Mesodermal cell (in vitro differentiated cells): ENCODE data around the gene C2CD4A. TPM values are rescaled to one million over a fixed set of nuclear protein-coding genes. Genes with fewer than 3 reads are reported as not detected.

ENCODE experiments used
- H3K27ac ChIP-seq: 2 replicates; pipeline ENCODE4 v1.7.0; 2013; ENCODE audit warnings: mild to moderate bottlenecking, low read depth, low read length, moderate library complexity; ENCODE audit not compliant: severe bottlenecking
- H3K36me3 ChIP-seq: 2 replicates; pipeline ENCODE4 v1.7.1; 2013; ENCODE audit warnings: mild to moderate bottlenecking, low read length, moderate library complexity; ENCODE audit not compliant: control insufficient read depth, insufficient read depth
- H3K4me1 ChIP-seq: one replicate; pipeline ENCODE4 v1.7.1; 2013; ENCODE audit warnings: mild to moderate bottlenecking, low read length; ENCODE audit not compliant: insufficient read depth, control insufficient read depth, poor library complexity, severe bottlenecking
- H3K4me3 ChIP-seq: 2 replicates; pipeline ENCODE4 v1.7.0; 2013; ENCODE audit warnings: low read length, control low read depth, mild to moderate bottlenecking; ENCODE audit not compliant: insufficient read depth, poor library complexity, severe bottlenecking; ENCODE audit errors: extremely low read depth
- H3K9me3 ChIP-seq: 2 replicates; pipeline ENCODE4 v1.7.1; 2013; ENCODE audit warnings: mild to moderate bottlenecking, low read length, moderate library complexity; ENCODE audit not compliant: control insufficient read depth
- WGBS, 2 experiments: methylation state at CpG; one replicate each; pipeline ENCODE4 v1.1.5; 2013; ENCODE audit warnings: missing lambda C conversion rate in 2 of 2; ENCODE audit not compliant: insufficient coverage in 2 of 2; 5-methylcytosine and 5-hydroxymethylcytosine counted together
- polyA plus RNA-seq, 2 experiments: library from polyadenylated mRNA; stranded (reverse); fragments of 50-300 nt; gene quantifications; one replicate each; pipeline ENCODE4 v1.2.3, GENCODE V29; 2013

C2CD4A gene
- polyA plus RNA-seq (2013, experiment 1 of 2), result not detected
- not detected for polyA plus RNA-seq (2013, experiment 2 of 2)

DNA sequence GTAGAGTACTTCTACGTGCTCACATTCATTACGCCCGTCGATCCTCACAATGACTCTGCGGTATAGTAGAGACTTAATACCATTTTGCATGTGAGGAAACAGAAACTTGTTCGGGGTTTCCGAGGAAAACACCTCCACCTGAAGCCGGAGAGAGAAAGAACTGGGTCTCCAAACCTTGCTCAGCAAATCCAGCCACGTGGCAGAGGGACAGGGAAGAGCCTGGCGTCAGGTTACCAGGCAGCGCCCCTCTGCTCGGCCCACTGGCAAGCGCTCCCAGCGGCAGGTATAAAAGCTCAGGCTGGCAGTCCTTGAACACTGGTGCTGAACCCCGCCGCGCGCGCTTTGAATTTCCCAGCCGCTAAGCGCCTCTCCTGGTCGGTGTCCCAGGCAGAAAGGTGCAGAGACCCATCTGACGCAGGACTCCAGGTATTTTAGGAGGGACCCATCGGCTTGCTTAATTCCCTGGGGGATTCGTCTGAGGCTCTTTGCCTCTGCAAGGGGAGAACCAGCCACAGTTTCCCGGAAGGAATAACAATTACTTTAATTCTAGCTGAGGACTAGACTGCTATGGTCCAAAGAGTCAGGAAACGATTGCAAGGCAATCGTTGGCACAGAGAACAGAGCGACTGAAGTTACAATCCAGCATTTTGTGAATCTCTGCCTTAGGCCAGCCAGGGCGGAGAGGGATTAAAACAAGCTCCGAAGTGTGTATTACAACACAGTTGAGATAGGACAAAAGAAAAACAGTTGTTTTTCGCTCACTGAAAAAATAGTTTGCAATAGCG lies at the start of gene C2CD4A:
C2CD4A (plus strand) TSS at position 315 of the 785 bp plus-strand sequence. CDS start 637 bp downstream, outside the sequence.
- H3K4me3 ChIP-seq, result peak within 1 kb of the TSS; percentile 21
- H3K9me3 ChIP-seq, result no peaks in the 10 kb centered on the region
- no peaks in the 10 kb centered on the region for H3K36me3 ChIP-seq
- no peak within 1 kb of the TSS for H3K27ac ChIP-seq
- no peaks in the 10 kb centered on the region for H3K4me1 ChIP-seq
- 4 to 5% methylated on average over 26 to 32 of the region's 33 CpGs for WGBS, 2 experiments

- Histone ChIP-seq H3K4me1 (no peaks in the 10 kb centered on the region), H3K36me3 (peaks cover 3% of the 10 kb centered on the region), H3K4me3 (no peak overlapping the region), H3K27ac (no peak overlapping the region), H3K9me3 (no peaks in the 10 kb centered on the region)
- WGBS, 2 experiments, result 90 to 100% methylated on average over 3 of the region's 3 CpGs
Observed at GRCh38 chr15:62020576-62021160, 46.1 kb upstream of the C2CD4A start.

DNA sequence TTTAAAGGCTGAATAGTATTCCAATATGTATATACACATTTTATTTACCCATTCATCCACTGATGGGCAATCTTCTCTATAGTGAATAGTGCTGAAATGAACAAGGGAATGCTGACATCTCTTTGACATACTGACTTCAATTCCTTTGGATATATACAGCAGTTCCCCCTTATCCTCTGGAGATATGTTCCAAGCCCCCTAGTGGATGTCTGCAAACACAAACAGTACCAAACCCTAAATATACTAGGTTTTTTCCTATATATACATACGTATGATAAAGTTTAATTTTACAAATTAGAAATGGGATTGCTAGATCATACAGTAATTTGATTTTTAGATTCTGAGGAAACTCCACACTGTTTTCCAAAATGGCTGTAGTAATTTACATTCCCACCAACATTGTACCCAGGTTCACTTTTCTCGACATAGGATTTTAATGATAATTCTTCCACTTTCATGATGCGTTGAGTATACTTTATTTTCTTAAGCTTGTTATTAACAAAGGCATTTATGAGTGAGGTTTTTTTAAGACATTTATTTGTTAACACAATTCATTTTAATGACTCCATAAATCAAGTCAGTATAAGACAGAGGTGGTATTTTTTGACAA lies 44.7 kb upstream of the C2CD4A start:
- Histone ChIP-seq H3K27ac (no peak overlapping the region), H3K4me3 (no peak overlapping the region), H3K36me3 (peaks cover 3% of the 10 kb centered on the region), H3K9me3 (no peaks in the 10 kb centered on the region), H3K4me1 (no peaks in the 10 kb centered on the region)
- no CpG with 5 or more reads among the region's 3 CpGs for WGBS, 2 experiments

DNA sequence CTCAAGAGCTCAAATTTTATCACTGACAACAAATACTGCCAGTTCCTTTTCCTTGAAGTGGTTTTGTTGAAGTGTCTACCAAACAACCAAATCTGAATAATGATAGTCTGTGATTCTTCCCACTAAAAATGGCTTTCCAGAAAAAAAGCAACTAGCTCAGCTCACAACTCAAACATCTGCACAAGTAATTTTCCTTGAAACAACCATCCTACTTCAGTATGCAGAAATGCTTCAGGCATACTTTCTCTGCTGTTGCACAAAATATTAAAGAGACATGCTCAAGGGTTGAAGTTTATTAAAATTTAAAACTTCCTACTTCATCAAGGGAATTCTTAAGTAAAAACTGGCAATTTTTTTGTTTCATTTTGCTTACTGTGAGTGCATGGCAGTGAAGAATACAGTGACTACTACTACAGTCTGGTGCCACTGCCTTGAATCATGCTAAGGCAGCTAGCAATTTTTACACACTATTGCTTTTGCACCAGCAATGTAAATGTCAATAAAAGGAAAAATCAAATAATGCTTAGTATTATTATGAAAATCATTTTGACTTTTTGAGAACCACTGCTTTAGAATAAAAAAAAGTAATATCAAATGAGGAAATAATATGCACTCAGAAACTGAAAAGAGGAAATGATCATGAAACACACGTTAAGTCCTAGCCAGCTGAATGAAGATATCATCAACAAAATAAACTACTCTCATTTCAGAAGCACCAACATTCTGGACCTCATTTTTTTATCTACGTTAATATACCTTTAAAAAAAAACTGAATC lies 40.1 kb upstream of the C2CD4A start:
- WGBS, 2 experiments, result 95 to 100% methylated on average over 1 to 2 of the region's 2 CpGs
- Histone ChIP-seq H3K36me3 (no peaks in the 10 kb centered on the region), H3K4me3 (no peak overlapping the region), H3K27ac (no peak overlapping the region), H3K9me3 (no peaks in the 10 kb centered on the region), H3K4me1 (no peaks in the 10 kb centered on the region)

DNA sequence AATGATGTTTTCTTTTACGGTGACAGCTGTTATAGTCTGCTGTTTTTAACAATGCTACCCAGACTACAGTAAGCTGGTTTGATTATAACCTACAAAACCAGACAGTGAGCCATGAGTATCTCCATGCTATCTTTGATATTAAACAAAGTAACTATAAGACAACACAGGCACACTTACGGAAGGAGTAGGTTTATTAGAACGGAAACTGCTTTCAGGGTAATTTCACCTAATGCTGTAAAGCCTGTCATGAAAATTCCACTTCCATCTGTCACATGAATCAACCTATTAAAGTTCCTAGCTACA lies 39.6 kb upstream of the C2CD4A start:
- Histone ChIP-seq H3K36me3 (no peaks in the 10 kb centered on the region), H3K4me3 (no peak overlapping the region), H3K27ac (no peak overlapping the region), H3K9me3 (no peaks in the 10 kb centered on the region), H3K4me1 (no peaks in the 10 kb centered on the region)
- 93% methylated on average over 2 of the region's 3 CpGs; no CpG with 5 or more reads in 1 of the 2 experiments for WGBS, 2 experiments

DNA sequence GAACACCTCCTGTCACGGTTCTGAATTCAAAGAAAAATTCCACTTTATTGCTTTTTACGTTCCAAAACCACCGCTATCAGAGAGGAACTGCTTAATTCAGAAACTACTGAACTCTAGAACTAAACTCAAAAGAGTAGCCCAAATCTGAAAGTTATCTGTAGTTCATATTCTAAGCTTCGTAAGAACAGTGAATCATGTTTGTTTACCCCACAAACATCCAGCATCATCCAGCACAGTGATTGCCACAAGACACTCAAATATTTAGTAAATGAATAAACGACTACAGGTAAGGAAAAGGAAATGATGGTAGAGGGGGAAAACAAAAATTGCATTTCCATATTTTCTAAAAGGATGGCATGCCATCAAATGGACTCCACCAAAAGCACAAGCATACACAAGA lies 38.9 kb upstream of the C2CD4A start:
- Histone ChIP-seq H3K9me3 (no peaks in the 10 kb centered on the region), H3K4me3 (no peak overlapping the region)

GRCh38 chr15:62035256-62035924 lies 31.4 kb upstream of the C2CD4A start:
- Histone ChIP-seq H3K9me3 (no peaks in the 10 kb centered on the region), H3K36me3 (no peaks in the 10 kb centered on the region), H3K4me1 (peaks cover 5% of the 10 kb centered on the region), H3K4me3 (no peak overlapping the region), H3K27ac (no peak overlapping the region)
- no CpG with 5 or more reads among the region's 2 CpGs for WGBS, 2 experiments

More for the DNA sequence above, 38.9 kb upstream of the C2CD4A start:
- Histone ChIP-seq H3K27ac (no peak overlapping the region), H3K36me3 (no peaks in the 10 kb centered on the region), H3K4me1 (no peaks in the 10 kb centered on the region)
- WGBS, 2 experiments, result 90% methylated on average over 3 of the region's 5 CpGs; no CpG with 5 or more reads in 1 of the 2 experiments

DNA sequence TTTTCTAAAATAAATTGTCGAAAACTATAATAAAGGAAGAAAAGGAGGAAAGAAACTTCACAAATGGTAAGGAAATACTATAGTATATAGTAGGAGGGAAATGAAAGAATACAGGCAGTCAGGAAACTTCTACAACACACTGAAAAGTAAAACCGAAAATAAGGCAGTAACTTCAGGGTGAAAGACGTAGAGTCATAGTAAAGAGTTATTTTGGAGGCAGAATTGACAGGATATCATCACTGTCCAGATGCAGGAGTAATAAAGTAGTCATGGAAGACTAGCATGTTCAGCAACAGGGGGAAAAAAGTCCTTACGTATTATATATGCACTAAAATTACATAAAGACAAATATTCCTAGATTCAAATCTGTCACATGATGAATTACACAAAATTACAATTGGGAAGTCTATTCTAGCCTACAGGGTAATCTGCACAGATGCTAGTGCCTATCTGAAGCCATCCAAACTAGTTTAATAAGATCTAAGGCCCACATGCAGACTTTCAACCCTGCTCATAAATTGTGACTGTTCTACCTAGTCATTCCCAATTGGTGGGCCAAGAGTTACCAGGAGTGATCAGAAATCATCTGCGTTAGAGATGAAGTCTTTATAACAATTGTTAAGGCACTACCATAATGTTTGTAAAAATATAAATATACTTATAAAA lies 20.6 kb upstream of the C2CD4A start:
- WGBS, 2 experiments, result 100% methylated on average over 1 of the region's 5 CpGs; no CpG with 5 or more reads in 1 of the 2 experiments
- Histone ChIP-seq H3K4me1 (no peaks in the 10 kb centered on the region), H3K9me3 (no peaks in the 10 kb centered on the region), H3K36me3 (no peaks in the 10 kb centered on the region), H3K4me3 (no peak overlapping the region), H3K27ac (no peak overlapping the region)

DNA sequence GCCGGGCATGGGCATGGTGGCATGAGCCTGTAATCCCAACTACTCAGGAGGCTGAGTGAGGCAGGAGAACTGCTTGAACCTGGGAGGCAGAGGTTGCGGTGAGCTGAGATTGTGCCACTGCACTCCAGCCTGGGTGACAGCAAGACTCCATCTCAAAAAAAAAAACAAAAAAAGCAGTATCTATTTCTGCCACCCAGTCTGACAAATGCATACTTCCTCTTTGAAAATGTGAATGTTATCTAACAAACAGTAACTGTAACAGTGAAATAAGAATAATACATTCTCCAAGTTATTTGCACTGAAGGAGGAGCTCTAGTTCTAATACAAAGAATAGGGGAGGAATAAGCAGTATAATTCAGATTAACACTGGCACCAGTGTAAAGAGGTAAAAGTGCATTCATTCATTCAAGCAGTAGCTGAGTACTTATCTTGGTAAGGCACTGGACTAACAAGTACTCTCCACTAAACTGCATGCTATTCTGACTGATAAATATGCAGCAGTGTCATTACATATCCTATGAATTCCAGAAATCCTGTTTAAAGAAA lies 19.4 kb upstream of the C2CD4A start:
- Histone ChIP-seq H3K9me3 (no peaks in the 10 kb centered on the region), H3K4me1 (no peaks in the 10 kb centered on the region), H3K36me3 (no peaks in the 10 kb centered on the region), H3K4me3 (no peak overlapping the region), H3K27ac (no peak overlapping the region)
- 82 to 100% methylated on average over 1 to 2 of the region's 2 CpGs for WGBS, 2 experiments
